Occipital lobe (tissue), 2 donors: ENCODE results near the gene MOB1A. TPM values are rescaled to one million over a fixed set of nuclear protein-coding genes. Genes with fewer than 3 reads are reported as not detected.
"Not testable (repeated sequence)": the region's sequence is repeated elsewhere in the genome, so short reads cannot be mapped to it uniquely, and the experiment has no call there.

Experiments used
- DNase-seq: peaks from one replicate; lab custom pipeline; 2025; lab: John Stamatoyannopoulos, UW
- total RNA-seq: library from RNA; depleted of rRNA; stranded (reverse); fragments of >200 nt; gene quantifications from one replicate; pipeline ENCODE4 v1.2.3, GENCODE V29; 2014

The MOB1A gene
- 52.6 TPM for total RNA-seq

DNA sequence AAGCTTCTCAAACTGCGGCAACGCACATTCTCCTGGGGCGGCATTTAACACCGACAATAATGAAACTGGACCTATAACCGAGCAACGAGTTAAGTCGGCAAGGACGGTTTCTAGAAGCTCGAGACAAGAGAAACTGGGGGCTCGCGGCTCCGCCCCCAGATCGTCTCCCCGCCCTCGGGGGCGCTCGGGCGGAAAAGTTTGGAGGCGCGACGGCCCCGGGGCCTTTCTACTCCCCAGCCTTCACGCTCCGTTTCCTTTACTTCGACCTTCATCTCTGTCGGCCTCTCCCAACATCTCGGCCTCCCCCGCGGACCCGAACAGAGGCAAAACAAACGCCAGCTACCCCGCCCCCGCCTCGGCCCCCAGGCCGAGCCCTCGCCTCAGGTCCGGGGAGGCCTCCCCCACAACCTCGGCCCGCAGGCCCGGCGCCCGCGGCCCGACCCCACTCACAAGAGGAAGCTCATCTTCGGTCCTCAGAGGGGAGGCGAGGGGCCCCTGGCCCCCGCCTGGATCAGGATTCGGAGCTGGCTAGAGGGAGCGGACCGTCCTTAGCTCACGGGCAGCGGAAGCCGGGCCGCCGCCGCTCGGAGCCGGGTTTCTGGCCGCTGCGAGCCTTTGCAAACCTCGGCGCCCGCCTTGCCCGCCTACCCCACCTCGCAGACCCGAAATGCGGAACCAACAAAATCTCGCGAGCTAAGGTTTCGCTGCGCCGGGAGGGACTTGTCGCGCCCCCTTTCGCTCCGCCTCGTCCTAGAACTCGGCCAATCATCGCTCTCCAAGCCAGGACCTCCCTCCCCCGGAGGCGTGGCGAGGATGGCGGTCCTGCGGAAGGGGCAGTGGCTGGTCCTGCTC is at the start of gene MOB1A:
Gene MOB1A (minus strand): TSS at position 669 of the 852 bp plus-strand sequence. CDS start 205 bp downstream, at position 464.
- DNase-seq: peak; percentile 98

DNA sequence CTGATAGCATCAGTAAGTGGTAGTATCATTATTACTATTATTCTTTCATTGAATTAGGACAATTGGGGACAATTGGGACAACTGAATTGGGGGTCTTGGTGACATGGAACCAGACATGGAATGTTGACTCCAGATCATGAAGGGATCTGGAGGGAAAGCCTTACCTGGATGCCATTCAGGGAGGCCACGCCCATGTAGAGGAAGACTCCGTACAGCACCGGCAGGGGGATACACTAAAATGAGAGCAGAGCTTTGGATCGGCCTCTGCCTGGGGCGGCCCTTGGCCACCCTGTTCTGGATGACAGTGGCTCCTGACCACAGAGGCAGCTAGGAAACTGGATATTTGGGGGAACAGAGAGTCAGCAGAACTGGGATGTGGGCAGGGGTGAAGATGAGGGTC is 49.0 kb upstream of the MOB1A start:
- no peak for DNase-seq

DNA sequence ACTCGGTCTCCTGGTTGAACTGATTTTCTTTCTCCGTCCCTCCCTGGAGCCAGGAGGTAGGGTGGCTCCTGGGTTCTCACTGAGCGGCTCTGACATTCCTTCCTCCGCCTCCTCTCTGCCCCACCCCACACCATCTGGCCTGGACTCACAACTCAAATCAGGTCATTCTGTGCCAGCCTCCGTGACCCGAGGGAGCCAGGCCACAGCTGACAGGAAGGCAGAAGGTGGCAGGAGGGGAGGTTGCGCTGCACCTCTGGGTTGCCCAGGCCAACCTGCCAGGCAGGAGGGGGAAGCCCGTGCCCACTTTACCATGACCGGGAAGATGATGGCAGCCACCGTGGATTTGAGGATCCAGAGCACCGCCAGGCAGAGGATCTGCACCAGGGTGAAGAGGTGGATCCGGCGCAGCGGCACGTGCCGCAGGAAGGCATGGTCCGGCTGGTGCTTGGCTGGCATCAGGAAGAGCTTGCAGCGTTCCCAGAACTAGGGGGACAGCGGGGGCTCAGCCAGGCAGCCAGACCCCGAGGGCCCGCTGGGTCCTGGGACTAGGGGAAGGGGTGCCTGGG is 48.1 kb upstream of the MOB1A start:
- DNase-seq: no peak

DNA sequence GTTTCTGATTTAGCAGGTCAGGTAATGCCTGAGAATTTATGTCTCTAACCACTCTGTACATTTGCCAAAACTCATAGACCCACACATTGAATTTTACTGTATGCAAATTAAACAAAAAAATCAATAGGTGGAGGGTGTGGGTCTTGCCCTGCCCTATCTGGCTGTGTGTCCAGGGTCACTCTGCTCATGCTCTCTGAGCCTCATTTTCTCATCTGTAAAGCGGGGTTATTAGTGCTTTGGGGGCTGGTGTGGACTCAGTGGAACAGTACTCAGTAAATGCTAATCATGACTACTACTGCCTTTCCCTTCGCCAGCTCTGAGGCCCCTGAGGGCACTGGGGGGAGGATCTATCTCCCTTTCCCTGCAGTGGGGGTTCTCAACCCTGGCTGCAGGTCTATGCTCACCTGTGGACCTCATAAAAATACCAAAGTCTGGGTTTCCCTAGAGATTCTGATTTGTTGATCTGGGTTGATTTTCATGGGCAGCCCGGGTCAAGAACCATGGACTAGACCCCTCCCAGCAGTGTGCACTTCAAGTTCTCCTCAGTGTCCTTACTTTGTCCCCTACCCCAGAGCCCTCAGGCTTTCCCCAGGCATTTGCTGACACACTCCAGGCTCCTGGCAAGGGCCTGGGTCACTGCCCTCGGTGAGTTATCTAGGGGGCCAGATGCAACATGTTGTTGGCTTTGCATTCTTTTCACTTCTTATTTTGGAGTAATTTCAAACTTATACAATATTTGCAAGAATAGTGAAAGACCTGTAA is 47.2 kb upstream of the MOB1A start:
- DNase-seq: no peak

DNA sequence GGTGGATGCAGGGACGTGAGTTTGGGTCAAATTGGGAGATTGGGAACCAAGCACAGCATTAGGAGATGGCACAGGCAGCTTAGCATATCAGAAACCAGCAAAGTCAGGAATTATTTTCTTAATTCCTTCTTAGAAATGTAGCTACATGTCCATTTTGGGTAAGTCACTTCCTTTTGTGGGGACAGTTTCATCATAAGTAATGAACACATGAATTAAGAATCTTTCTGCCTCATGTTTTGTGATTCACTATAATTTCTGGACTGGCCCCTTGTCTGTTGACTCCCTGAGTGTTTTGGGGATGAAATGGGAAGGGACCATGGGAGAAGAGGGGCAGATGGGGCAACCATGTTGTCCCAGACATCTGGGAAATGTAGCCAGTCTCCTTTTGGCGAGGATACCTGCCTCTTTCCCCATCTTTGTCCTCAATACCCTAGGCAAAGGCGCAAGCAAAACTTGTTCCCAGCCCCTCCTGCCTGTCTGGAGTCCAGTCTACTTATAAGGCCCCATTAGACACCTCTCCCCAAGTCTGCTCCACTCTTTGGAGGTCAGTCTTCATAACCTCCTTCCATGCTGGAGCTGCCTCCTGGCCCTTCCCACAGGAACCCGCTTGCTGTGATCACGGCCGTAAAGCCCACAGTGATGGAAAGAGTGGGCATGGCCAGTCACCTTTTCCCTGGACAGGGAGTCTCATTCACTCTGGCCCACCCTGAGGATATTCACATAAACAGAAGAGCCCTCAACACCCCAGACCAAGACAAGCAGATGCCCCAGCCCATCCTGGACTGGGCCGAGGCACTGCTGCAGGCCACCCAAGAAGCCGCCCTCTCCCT is 45.5 kb upstream of the MOB1A start:
- DNase-seq: no peak

DNA sequence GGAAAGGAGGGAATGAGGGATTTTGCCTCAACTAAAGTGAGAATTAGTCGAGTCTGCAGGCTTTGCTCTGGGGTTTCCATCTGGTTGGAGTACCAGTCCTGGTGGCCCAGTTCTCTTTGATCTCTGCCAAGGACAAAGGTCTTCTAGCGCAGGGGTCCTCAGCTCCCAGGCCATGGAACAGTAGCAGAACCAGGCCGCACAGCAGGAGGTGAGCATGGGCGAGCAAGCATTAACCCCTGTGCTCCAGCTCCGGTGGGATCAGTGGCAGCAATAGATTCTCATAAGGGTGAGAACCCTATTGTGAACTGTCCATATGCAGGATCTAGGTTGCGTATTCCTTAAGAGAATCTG is 43.6 kb upstream of the MOB1A start:
- DNase-seq: no peak

DNA sequence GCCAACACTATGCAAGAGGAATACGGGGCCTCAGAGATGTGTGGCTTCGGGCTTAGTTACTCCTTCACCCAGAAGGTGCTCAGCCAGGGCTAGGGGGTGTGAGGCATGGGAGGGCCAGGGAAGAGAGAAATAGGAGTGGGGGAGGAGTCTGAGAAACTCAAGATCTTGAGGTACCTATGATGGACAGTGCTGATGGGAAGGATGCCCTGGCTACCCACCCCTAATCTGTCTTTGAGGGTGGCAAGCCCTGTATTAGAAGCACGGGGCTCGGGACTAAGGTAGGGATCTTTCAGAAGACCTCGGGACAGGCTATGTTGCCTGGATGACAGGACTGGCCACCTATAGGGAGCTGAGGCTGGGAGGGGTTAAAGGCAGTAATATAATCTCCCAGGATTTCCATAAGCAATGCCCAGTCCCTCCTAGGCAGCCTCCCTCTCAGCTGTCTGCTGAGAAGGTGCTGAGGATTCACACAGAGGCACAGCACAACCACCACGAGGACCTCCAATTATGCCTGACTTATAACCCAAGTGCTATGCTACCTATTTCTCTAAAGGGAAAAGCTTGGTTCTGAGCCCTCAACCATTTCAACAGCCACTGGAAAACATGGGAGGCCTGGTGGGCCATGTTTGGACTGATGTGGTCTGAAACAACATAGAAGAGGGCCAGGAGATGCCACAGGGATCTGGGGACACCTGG is 43.1 kb upstream of the MOB1A start:
- DNase-seq: no peak

DNA sequence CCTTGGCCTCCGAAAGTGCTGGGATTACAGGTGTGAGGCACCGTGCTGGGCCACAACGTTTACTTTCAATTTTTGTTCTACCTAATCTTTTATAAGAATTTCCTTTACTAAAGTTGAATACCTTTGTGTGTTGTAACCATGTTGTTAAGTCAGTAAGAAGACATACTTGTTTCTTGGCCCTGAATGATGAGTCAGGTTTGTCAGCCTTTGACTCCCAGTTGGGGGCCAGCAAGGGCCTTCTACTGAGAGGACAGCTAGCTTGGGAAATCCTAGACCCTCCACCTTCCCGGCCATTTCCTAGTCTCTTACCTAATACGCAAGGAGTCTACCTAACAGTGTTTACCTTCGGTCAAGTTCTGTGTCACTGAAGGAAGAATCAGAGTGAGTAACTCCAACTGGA is 42.4 kb upstream of the MOB1A start:
- no peak for DNase-seq

DNA sequence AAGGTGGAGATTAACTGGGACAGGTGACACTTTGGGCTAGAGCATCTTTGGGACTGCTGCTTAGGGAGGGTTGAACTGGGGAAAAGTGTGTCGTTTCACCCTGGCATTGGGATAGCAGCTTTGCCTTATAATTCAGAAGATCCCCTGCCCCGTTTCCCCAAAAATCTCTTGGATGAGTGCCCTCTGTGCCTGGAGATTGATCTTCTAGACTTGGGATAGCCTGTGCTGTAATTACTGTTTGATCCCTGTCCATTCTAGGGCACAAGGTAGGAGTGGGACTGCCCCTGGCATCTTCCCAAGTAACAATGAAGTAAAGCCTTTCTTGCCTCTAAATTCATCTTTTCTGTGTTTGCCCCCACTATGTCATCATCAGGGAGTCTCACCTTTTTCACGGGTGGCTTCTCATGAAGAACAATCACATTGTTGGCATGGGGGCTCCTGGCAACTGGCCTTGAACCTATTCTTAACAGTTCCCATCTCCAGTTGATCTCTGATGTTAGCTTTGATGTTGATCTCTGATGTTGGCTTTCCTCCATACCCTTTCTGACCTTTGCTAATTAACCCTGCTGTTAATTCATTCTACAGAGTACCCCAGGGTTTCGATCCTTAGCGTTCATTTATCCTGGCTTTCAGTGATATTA is 41.3 kb upstream of the MOB1A start:
- DNase-seq: no peak

DNA sequence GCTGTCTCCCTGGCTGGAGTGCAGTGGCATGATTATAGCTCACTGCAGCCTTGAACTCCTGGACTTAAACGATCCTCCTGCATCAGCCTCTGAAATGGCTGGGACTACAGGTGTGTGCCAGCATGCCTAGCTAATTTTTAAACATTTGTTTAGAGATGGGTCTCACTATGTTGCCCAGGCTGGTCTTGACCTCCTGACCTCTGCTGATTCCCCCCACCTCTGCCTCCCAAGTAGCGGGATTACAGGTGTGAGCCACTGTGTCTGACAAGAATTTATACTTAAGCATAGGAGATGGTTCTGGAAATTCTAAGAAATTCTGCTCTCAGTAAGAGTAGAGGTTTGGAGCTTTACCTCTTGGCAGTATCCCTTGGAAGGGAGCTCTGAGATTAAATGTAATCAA is 38.0 kb upstream of the MOB1A start:
- no peak for DNase-seq

DNA sequence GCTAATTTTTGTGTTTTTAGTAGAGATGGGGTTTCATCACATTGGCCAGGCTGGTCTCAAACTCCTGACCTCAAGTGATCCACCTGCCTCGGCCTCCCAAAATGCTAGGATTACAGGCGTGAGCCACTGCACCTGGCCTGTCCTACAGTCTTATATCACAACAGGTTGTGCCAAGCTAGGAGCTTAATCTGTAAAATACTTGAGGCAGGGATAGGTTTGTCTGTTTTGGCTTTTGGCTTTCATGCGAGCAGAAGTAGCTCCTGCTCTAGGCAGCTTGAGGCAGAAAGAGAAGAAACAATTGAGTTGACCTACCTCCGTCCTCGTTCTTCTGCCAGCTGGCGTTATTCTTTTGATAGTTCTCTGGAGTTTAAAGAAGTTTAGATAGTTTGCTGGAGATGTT is 37.1 kb upstream of the MOB1A start:
- DNase-seq: not testable (repeated sequence)

DNA sequence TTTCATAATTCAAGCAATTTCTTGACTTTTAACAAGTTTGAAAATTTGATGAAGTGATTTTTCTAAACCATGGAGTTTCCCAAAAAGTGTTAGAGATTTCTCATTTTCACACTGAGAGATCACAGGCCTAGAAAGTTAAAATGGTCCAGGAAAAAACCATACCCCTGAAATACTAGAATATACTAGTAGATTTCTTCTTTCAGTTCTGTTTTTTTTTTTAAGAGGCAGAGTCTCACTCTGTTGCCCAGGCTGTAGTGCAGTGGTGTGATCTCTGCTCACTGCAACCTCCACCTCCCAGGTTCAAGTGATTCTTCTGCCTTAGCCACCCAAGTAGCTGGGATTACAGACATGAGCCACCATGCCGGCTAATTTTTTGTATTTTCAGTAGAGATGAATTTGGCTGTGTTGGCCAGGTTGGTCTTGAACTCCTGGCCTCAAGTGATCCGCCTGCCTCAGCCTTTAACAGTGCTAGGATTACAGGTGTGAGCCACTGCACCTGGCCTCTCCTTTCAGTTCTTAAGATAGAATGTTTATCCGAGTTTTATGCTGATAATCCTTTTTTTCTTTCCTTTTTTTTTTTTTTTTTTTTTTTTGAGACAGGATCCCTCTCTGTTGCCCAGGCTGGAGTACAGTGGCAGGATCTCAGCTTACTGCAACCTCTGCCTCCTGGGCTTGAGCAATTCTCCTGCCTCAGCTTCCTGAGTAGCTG is 34.2 kb upstream of the MOB1A start:
- no peak for DNase-seq

DNA sequence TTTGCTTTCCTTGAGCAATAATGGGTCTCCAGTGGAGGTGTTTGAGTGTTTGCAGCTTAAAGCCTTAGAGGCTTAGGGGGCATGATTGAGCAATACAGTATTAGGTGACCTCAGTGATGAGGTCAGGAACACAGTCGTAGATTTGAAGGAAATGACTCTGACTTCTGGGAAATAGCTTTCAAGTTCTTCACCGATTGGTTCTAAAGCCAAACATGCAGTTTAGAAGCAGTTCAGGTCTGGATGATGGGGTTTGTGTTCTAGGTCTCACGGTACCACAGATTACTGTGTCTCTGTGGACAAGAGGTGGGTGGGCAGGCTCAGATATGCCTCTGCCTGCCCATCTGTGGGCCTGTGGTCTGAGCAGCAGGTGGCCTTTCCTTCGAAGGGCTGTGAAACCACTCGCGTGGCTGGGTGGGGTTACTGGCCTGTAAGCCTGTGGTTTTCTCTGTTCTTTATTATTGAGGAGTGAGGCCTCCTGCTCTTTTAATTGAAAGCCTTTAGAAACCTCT is 27.6 kb upstream of the MOB1A start:
- no peak for DNase-seq

DNA sequence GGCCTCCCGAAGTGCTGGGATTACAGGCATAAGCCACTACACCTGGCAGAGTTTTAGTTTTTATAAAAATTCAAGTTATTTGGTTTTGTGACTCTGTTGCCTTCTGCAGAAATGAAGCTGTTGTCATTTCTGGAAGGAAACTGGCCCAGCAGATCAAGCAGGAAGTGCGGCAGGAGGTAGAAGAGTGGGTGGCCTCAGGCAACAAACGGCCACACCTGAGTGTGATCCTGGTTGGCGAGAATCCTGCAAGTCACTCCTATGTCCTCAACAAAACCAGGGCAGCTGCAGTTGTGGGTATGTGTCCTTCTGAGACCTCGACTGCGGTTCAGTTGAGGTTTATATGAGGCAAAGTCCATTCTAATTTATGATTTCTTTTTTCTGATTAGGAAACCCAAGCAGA is 26.9 kb upstream of the MOB1A start:
- no peak for DNase-seq

DNA sequence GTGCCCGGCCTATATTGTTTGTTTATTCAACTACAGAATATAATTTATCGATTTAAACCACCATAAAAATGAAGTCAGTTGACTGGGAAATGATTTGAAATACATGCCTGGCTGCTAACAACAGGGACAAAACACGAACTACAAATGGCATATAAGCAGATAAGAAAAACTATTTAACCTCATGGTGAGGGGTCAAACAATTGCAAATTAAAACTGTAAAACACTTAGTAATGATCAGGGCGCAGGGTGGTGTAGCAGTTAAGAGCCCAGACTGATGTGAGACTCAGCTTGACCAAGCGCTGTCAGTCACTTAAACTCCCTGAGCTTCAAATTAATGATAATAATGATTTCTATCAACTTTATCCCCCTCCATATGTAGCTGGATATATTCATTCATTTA is 26.4 kb upstream of the MOB1A start:
- DNase-seq: no peak

DNA sequence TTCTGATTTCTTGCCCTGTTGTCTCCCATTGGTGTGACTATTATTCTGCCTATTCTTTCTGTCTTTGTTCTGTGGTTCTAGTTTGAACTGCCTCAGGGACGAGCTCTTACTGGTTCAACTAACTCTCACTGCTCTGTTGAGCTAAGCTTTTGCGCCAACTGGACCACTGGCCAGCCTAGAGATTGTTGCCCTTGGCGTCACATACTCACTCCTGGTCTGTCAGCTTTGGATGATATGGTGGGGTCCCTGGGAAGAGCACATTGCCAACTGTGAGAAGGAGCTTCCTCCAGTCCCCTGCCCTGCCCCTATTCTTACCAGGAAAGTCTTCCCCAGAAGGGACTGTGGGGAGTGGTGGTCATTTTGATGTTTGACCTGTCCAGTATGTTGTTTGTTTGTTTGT is 25.8 kb upstream of the MOB1A start:
- DNase-seq: no peak

DNA sequence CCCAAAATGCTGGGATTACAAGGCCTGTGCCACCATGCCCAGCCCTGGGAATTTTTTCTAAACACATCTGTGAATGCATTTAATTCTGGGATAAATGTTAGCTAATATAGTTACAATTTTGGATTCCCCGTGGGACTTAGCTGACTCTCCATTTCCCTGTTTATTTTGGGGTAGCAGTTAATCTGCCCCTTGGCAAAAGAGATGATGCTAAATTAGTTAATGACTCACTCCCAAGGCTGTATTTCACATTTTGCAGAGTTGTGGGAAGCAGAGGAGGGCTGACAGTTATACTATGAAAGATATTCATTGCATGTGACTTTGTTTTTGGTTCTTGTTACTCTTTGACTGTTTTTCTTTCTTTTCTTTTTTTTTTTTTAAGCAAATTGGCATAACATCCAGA is 22.9 kb upstream of the MOB1A start:
- DNase-seq: no peak

DNA sequence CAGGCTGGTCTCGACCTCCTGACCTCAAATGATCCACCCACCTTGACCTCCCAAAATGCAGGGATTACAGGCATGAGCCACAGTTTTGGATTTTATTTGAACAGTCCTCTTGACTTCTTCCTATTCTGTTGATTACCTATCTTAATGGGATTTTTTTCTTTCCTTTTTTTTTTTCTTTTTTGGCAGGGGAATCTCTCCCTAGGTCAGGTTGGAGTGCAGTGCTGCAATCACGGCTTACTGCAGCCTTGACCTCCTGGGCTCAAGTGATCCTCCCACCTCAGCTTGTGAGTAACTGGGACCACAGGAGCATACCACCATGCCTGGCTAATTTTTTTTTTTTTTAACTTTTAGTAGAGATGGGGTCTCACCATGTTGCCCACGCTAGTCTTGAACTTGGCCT is 22.5 kb upstream of the MOB1A start:
- no peak for DNase-seq

DNA sequence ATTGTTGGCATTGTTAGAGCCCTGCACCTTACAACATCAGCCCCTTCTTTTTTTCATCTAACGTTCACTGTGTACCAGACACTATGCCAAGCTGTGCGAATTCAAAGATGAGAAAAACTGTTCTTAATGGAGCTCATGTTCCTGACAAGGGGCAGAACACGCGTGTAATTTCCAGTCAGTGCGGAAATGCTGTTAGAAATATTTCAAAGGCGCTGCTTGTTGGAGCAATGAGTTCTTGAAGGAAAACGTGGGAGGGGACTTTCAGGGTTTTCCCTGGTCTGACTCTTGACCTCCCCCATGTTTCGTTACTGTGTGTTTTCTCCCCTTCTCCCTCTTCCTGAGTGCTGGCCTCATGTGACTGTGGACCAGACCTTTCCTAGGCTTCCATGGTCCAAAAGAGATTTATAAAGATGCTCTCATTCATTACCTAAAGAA is 21.2 kb upstream of the MOB1A start:
- no peak for DNase-seq

DNA sequence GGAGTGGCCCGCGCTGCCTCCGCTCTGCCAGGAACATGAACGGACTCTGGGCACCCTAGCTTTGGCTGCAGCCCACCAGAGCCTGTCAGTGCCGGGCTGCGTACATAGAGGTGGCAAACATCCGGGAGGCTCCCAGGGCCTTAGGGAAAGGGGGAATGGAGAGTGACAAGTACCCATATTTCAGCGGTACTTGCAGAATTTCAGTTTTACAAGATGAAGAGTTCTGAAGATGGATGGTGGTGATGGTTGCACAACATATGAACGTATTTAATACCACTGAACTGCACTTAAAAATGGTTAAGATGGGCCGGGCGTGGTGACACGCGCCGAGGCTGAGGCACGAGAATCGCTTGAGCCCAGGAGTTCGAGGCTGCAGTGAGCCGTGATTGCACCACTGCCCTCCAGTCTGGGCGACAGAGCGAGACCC is 20.6 kb upstream of the MOB1A start:
- no peak for DNase-seq
